Gastroesophageal sphincter (tissue), 4 donors: Measurements from ENCODE around the gene INPP5E. TPM values are rescaled to one million over a fixed set of nuclear protein-coding genes. Genes with fewer than 3 reads are reported as not detected.

ENCODE experiments used
- ATAC-seq: fragments of 150-250 bp; one replicate; pipeline ENCODE4 v1.9.1; 2016; ENCODE audit warnings: mild to moderate bottlenecking, moderate library complexity
- H3K27ac ChIP-seq, 4 donors: fragments of 200-600 bp; sonication (generic) in 3 of 4; 1 replicate in 3 of 4; 2 replicates in 1 of 4; pipeline ENCODE4 v1.5.1; 2016 to 2019
- H3K27me3 ChIP-seq: fragments of 200-600 bp; sonication (generic); one replicate; pipeline ENCODE4 v1.5.1; 2019
- H3K36me3 ChIP-seq, 2 donors: fragments of 200-600 bp; sonication (generic); one replicate each; pipeline ENCODE4 v1.5.1; 2019; ENCODE audit warnings: control low read depth in 1 of 2
- H3K4me1 ChIP-seq, 3 donors: fragments of 200-600 bp; sonication (generic); 1 replicate in 2 of 3; 2 replicates in 1 of 3; pipeline ENCODE4 v1.5.1; 2016 to 2019; ENCODE audit warnings: control low read depth in 2 of 3
- H3K4me3 ChIP-seq, 2 donors: fragments of 200-600 bp; sonication (generic); one replicate each; pipeline ENCODE4 v1.5.1; 2019; ENCODE audit warnings: mild to moderate bottlenecking in 1 of 2, moderate library complexity in 1 of 2
- H3K9me3 ChIP-seq, 3 donors: fragments of 200-600 bp; sonication (generic); one replicate each; pipeline ENCODE4 v1.5.1; 2017 to 2019; ENCODE audit warnings: control low read depth in 2 of 3
- CTCF ChIP-seq, 4 experiments: fragments of 200-600 bp in 2 of 4; fragments of 450-650 bp in 2 of 4; sonication (generic) in 1 of 4; IDR thresholded peaks; one replicate each; pipeline ENCODE4 v1.5.1; 2017 to 2019; ENCODE audit warnings: antibody characterized with exemption in 4 of 4, mild to moderate bottlenecking in 2 of 4, moderate library complexity in 2 of 4
- EP300 ChIP-seq: sonication (generic); formaldehyde crosslinking; IDR thresholded peaks from one replicate; pipeline ENCODE4 v1.6.1; 2017; ENCODE audit warnings: antibody characterized with exemption, mild to moderate bottlenecking
- POLR2A ChIP-seq, 2 donors: fragments of 450-650 bp; IDR thresholded peaks; one replicate each; pipeline ENCODE4 v1.6.1; 2017; ENCODE audit warnings: antibody characterized with exemption in 2 of 2, mild to moderate bottlenecking in 2 of 2, moderate library complexity in 1 of 2
- POLR2AphosphoS5 ChIP-seq: sonication (generic); formaldehyde crosslinking; IDR thresholded peaks from one replicate; pipeline ENCODE4 v1.6.1; 2017; ENCODE audit warnings: antibody characterized with exemption
- WGBS, 2 donors: methylation state at CpG; one replicate each; pipeline ENCODE4 v1.1.5; 2018; ENCODE audit warnings: low coverage in 1 of 2; 5-methylcytosine and 5-hydroxymethylcytosine counted together
- total RNA-seq, 4 donors: library from RNA; depleted of rRNA; stranded (reverse); fragments of >200 nt; gene quantifications; one replicate each; pipeline ENCODE4 v1.1.0, GENCODE V29; 2016

INPP5E gene
- total RNA-seq, 4 donors from 2014 or later: 7.2 to 13.1 (median 10.0) TPM

DNA sequence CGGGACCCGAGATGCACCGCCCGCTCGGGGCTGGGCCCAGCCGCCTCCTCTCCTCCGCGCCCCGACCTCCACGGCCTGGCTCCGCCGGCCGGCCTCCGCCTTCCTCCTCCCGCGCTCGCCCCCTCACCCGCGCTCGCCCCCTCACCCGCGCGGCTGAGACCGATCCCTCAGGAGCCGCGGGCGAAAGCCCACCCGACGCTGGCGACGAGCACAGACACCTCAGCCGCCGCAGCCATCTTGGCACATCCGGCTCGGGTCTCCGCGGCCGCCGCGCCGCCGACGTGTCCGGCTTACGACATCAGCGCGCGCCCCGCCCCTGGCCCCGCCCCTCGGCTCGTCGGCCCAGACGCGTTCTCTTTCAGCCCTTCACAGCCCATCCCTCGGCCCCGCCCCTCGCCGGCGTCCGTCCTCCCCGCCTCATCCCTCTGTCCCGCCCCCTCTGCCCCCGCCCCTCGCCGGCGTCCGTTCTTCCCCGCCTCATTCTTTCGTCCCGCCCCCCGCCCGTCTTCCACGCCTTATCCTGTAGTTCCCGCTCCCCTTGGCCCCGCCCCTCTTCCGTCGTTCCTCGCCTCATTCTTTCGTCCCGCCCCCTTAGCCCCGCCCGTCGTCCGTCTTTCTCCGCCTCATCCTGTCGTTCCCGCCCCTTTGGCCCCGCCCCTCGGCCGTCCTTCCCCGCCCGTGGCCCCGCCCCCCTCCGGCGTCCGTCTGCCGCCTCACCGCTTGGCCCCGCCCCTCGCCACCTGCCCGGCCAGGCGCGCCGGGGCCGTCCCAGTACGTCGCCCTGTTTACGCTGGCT, 43.3 kb upstream of the INPP5E start, which contains the start of gene SEC16A:
SEC16A (minus strand) TSS at position 248 of the 796 bp plus-strand sequence. CDS start 5,425 bp downstream, outside the sequence.
- peaks cover 0 to 19% of the 10 kb centered on the region in 2 donors for H3K36me3 ChIP-seq
- TF ChIP-seq POLR2A (IDR thresholded peaks at IDR 0.05) (peak; percentile 87 to 94), EP300 (no peak), CTCF (IDR thresholded peaks at IDR 0.05) (peak in 1 of 4 experiments; percentile 3), POLR2AphosphoS5 (peak; percentile 90)
- 0 to 3% methylated on average over 3 to 22 of the region's 109 CpGs for WGBS, 2 donors
- ATAC-seq: peak; percentile 83
- peaks cover 3 to 56% (median 20%) of the 10 kb centered on the region in 3 donors for H3K4me1 ChIP-seq
- H3K27me3 ChIP-seq: no peaks in the 10 kb centered on the region
- H3K9me3 ChIP-seq: no peaks in the 10 kb centered on the region
- peak within 1 kb of the TSS; percentile 99 for H3K4me3 ChIP-seq
- peak within 1 kb of the TSS; percentile 99 to 100 (median 100) for H3K27ac ChIP-seq

GRCh38 chr9:136482046-136482792, 42.6 kb upstream of the INPP5E start:
- Histone ChIP-seq H3K27ac (peak overlapping the region; percentile 99 to 100 (median 100)), H3K4me1 (peaks cover 3 to 56% (median 20%) of the 10 kb centered on the region in 3 donors), H3K27me3 (no peaks in the 10 kb centered on the region), H3K9me3 (no peaks in the 10 kb centered on the region), H3K36me3 (peaks cover 0 to 27% of the 10 kb centered on the region in 2 donors), H3K4me3 (peak overlapping the region; percentile 99)
- no peak for ATAC-seq
- 0 to 1% methylated on average over 3 to 14 of the region's 39 CpGs for WGBS, 2 donors
- TF ChIP-seq POLR2AphosphoS5: no peak
- no peak for TF ChIP-seq EP300
- TF ChIP-seq CTCF (IDR thresholded peaks at IDR 0.05): no peak
- TF ChIP-seq POLR2A (IDR thresholded peaks at IDR 0.05): no peak

GRCh38 chr9:136481558-136481957, 41.9 kb upstream of the INPP5E start:
- peak overlapping the region in 1 of 2 donors; percentile 99 for H3K4me3 ChIP-seq
- peaks cover 3 to 56% (median 20%) of the 10 kb centered on the region in 3 donors for H3K4me1 ChIP-seq
- TF ChIP-seq POLR2A (IDR thresholded peaks at IDR 0.05) (no peak), POLR2AphosphoS5 (no peak), EP300 (no peak), CTCF (IDR thresholded peaks at IDR 0.05) (no peak)
- H3K27me3 ChIP-seq: no peaks in the 10 kb centered on the region
- WGBS, 2 donors: 48 to 80% methylated on average over 1 to 3 of the region's 5 CpGs
- no peak for ATAC-seq
- H3K27ac ChIP-seq: peak overlapping the region in 2 of 4 donors; percentile 100
- H3K9me3 ChIP-seq: no peaks in the 10 kb centered on the region
- H3K36me3 ChIP-seq: peaks cover 0 to 33% of the 10 kb centered on the region in 2 donors

DNA sequence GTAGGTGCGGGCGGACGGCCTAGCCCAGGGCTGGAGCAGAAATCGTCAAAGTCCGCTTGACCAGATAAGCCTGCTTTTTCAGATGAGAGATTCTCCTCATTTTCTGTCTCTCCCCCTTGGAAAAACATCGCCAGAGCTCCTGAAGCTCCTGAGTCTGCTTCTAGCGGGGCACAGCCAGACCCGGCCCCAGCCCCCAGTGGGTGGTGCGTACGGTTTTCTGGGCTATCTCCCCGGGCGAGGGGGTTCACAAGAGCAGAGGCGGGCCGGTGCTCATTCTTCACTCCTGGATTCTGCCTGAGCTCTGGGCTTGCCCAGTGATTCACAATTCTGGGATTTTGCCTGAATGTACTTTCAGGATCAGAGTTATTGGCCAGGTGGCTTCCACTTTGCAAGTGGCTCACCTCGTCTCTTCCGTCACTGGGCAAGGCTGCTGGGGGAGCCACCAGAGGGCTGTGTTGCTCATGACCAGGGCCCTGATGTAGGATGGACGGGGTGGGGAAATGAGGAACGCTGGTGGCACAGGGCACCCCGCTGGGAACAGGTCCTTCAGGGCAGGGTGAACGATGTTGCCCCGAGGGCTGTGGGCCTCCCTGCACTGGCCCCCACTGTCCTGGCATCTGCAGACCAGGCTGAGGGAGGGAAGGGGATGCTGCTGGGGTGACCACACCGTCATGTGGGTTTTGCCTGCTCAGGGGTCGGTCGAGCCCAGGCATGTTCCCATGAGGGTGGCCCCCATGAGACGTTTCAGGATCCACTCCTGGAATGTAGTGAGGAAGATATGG, 36.9 kb upstream of the INPP5E start:
- TF ChIP-seq EP300 (no peak), POLR2A (IDR thresholded peaks at IDR 0.05) (no peak), CTCF (IDR thresholded peaks at IDR 0.05) (no peak), POLR2AphosphoS5 (no peak)
- 94% methylated on average over 6 of the region's 25 CpGs; no CpG with 5 or more reads in 1 of the 2 donors for WGBS, 2 donors
- Histone ChIP-seq H3K27ac (no peak overlapping the region), H3K27me3 (no peaks in the 10 kb centered on the region), H3K4me1 (peaks cover 0 to 28% (median 5%) of the 10 kb centered on the region in 3 donors), H3K9me3 (no peaks in the 10 kb centered on the region), H3K36me3 (peaks cover 0 to 83% of the 10 kb centered on the region in 2 donors), H3K4me3 (no peak overlapping the region)
- no peak for ATAC-seq
